Stimulated activated CD8-positive, alpha-beta memory T cell treated with anti-CD3 and anti-CD28 coated beads, Interleukin-12 subunit alpha, Interleukin-12 subunit beta, amount 100 ng/mL, for 24 hours (primary cell): Measurements from ENCODE around the gene TTC1.
"Not testable (repeated sequence)": the region's sequence is repeated elsewhere in the genome, so short reads cannot be mapped to it uniquely, and the experiment has no call there.

Experiments
- DNase-seq: peaks from one replicate; pipeline ENCODE4 v3.0.0-alpha.2; 2020; ENCODE audit errors: extremely low read depth

The TTC1 gene

GRCh38 chr5:160040471-160040835, 31.5 kb downstream of the TTC1 start:
- no peak for DNase-seq

DNA sequence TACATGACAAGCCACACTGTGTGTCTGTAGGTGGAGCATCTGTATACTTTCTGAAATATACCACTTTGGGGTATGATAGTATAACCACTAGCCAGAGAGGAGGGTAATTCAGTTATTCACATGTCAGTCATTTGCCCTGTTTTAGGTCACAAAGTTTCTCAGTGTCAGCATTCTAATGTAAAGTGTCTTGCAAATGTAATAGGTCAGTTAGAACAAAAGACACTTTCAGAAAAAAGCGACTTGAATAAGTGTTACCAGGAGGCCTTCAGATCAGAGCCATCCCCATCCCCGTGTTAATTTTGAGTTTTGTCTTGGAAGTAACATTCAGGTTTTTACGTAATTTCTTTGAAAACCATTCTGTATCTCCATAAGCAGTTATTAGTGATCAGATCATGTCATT, 33.7 kb downstream of the TTC1 start:
- DNase-seq = no peak

GRCh38 chr5:160044391-160044804, 35.5 kb downstream of the TTC1 start:
- no peak for DNase-seq

DNA sequence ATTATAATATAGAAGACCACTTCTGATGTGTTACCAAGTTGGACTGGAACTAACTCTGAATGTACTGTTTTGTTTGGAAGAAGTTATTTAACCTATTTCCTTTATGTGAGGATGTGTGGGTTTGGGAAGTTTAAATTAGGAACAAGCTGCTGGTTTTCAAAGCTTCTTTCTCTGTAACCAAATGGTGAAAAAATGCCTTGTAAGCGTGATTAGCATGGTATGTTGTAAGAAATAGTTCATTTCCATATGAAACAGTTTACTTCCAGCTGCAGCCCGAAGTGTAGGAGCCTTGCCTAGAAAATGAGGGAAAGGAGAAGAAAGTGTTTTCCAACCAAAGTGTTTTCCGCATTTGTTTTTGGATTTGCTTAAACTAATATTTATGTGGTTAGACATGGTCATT, 36.0 kb downstream of the TTC1 start:
- DNase-seq = no peak

GRCh38 chr5:160047423-160047822, 38.5 kb downstream of the TTC1 start:
- no peak for DNase-seq

DNA sequence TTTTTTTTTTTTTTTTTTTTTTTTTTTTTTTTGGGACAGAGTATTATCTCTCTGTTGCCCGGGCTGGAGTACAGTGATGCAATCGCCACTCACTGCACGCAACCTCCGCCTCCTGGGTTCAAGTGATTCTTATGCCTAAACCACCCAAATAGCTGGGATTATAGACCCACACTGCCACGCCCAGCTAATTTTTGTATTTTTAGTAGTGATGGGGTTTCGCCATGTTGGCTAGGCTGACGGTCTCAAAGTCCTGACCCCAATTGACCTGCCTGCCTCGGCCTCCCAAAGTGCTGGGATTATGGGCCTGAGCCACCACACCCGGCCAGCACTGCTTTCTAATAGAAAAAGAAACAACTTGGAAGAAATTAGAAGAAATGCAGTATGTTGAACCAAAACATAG, 39.2 kb downstream of the TTC1 start:
- DNase-seq = no peak

DNA sequence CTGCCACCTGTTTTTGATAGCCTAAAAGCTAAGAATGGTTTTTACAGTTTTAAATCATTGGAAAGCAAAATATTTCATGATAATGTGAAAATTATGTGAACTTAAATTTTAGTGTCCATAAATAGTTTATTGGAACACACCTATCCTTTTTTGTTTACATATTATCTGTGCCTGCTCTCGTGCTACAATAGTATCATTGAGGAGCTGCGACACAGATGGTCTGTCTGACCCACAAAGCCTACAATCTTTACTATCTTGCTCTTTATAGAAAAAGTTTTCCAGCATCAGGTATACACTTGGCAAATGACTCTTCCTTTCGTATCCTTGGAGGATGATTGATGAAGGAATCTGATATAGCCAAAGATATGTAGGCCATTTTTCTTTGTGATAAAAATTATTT, 40.2 kb downstream of the TTC1 start:
- no peak for DNase-seq

DNA sequence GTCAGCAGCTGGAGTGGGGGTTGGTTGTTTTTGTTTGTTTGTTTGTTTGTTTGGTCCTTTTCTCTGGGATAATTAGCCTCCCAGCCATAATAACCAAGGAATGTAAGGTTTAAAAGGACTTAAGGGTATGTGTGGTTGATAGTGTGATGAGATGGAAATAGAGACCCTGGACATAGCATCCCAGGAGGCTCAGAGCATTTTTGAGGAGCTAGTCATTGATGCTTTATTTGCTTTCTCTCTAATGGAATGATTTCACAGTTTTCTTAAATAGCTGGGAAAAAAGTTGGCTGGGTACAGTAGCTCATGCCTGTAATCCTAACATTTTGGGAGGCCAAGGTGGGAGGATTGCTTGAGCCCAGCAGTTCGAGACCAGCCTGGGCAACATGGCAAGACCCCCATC, 45.1 kb downstream of the TTC1 start:
- DNase-seq = no peak

GRCh38 chr5:160054831-160055230, 45.9 kb downstream of the TTC1 start:
- no peak for DNase-seq

GRCh38 chr5:160057256-160057655, 48.3 kb downstream of the TTC1 start:
- DNase-seq = no peak

DNA sequence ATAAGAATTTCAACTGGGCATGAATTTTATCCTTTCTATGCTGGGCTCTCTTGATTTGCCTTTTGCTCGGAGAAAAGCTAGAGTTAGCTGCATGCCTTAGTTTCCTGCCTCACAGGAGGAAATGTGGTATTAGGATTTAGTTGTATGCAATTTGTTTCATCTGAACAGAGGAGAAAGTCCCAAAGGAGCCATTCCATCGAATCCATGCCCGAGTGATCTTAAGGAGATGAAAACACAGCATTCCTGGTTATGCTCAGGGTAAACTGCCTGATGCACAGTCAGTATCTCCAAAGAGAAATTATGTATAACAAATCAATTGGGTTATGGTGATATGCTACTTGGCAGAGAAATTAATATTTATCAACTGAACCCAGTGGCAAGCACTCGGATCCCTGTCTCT, 51.1 kb downstream of the TTC1 start:
- no peak for DNase-seq

DNA sequence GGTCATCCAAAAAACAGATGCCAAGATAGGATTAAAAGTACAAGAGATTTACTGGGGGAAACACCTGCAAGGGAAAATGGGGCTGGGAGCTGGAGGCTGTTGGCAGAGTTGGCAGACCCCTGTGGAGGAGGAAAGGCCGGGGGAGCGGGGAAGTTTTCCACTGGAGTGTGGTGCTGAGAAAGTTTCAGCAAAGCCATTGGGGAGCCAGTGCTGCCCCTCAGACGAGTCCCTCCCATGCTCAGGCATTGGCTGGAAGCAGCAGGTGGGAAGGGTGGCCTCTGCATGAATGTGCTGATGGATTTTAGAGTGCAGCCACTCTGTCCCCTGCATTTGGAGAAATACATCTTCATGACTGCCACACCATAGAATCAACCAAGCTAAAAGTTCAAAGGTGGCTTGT, 52.8 kb downstream of the TTC1 start:
- DNase-seq = no peak

GRCh38 chr5:160064417-160064810, 55.5 kb downstream of the TTC1 start:
- DNase-seq = no peak

DNA sequence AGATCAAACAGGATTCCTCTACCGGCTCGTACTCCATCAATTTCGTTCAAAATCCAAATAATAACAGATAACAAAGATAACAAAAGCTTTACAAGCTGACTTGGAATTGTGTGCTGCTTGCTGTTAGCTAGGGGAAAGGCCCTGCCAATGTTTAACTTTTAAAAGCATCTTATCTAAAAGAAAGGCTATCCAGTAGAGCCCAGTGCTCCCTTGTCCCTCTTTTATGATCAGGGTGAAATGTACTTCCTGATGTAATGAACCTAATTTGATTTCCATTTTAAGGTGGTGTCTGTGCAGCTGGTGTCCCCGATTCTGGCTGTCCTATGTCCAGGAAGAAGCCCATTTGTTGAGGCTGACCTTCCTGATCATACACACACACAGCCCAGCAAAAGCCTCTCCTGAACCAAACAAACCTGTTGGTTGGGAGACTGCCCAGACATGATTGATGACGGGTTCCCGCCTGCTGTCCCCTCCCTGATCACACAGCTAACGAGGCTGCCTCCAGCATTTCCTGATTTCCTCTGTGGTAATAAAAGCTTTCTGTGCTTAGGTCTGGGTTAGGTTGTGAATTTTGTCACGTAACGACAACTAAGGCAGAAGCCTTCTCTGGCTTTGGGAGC, 56.2 kb downstream of the TTC1 start:
- DNase-seq = no peak

GRCh38 chr5:160069120-160069519, 60.2 kb downstream of the TTC1 start:
- not testable (repeated sequence) for DNase-seq

GRCh38 chr5:160071516-160071915, 62.6 kb downstream of the TTC1 start:
- no peak for DNase-seq

DNA sequence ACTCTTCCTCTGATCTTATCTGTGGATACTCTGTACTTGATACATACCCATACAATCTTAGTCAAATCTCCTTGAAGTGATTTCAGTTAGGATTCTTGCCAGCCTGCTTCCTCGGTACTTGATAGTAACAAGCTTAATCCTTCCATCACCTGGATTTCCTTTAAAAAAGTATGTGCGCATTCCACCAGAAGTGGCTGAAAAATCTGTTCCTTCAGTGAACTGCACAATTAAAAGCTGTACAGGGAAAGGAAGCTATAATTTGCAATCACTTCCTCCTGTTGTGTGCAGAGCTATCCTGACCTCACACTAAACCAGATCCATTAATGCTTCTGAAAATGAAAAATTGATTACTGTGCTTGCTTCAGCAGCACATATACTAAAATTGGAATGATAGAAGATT, 63.0 kb downstream of the TTC1 start:
- no peak for DNase-seq

DNA sequence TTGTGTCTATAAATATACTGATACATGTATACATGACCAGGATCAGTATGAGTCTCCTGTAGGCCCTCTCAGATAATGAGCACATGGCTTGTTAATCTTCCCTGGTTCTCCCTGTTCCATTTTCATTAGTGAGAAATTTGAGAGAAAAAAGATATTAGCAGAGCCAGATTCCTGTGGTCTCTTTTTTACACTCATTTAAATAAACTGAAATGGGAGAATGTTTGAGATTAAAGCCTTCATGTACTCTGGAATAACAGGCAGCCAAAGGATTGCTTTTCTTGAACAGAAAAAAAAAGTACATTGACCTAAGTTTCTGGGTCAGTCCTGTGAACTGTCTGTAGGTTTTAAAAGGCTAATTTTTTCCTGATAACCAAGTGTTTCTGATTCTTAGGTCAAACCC, 66.1 kb downstream of the TTC1 start:
- no peak for DNase-seq

DNA sequence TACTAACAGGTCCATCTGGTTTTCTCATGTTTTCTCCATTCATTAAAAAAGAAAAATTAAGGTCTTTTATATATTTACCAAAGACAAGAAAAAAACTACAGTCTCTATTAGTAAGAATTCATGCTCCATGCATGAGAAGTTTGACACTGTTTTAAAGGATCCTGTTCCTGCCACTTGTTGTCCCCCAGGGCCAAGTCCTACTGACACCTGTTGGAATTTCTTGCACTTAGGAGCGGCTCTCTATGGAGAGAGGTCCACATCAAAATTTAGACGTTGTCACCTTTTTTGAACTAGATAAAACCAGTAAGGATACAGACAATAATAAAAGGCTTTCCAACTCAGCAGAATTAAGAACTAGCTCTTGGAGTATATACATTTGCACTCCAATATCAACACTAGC, 68.1 kb downstream of the TTC1 start:
- no peak for DNase-seq

- DNase-seq = no peak
Measured at GRCh38 chr5:160079753-160080152, 70.8 kb downstream of the TTC1 start.

- DNase-seq = no peak
Measured at GRCh38 chr5:160081495-160081894, 72.6 kb downstream of the TTC1 start.

DNA sequence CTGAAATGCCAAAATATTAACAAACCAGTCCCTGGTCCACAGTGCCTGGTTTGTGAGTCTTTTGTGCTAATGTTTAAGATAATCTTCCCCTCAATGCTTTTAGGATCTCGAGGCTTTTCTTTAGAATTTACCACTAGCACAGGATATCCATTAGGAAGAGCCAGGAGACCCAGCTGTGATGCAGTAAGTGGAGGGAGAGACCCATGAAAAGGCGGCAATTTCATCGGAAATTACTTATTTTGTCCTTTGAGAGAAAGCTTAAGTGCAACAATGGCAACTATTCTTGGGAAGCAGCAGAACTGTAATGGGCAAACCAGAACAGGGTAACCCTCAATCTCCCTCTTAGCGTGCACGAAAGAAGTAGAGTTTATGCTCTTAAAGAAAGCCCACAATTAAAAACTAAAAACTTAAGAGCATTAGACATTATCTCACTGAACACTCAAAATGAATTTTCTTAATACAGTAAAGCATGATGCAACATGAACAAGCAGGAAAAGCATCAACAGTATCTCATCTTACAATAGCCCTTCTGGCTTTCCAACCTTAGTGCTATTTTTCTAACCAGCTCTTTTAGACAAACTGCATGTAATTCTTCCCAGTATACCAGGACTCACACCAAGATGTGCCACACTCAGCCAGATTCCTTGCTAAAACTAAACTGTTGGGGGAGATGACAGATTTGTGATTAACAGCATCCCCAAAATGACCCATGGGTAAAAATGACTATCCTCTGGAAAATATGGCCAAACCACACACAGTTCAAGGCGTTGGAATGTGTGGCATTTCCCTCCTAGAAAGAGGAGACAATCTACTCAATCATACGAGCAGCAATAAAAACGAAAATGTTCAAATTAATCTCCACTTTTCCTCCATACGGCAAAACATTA, 73.9 kb downstream of the TTC1 start:
- DNase-seq = no peak

DNA sequence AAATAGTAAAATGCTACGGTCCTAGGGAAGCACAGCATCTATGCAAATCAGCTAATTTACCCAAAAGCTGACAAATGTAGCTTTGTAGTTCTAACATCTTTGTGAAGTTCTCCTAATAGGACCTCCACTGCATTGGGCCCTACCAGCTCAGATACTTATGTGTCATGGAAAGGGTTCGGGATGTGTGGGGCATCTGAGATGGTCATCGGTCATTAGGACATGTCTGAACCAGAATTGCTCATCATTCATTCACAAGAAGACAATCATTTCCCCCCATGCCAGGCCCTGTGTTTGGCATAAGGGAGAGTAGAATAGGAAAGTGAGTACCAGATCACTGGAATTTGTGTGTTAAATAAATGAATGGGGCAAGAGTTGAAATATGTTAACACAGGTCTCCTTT, 74.6 kb downstream of the TTC1 start:
- DNase-seq = no peak

DNA sequence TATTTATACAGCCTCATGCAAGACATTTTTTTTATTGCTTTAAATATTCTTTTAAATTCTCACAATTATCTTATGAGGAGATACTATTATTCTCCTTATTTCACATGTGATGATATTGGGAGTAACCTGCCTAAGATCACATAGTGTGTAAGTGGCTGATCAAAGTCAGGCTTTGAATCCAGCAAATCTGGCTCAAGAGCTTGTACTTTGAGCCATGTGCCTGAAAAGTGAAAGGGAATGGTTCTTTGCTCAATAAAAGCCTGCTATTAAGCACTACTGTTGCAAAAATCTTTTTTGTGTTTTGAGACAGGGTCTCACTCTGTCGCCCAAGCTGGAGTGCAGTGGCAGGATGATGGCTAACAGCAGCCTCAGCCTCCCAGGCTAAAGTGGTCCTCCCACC, 75.2 kb downstream of the TTC1 start:
- no peak for DNase-seq
